Testis (tissue), 2 donors: ENCODE results near the gene KIAA0232.

Experiments
- CTCF ChIP-seq, 3 experiments: fragments of 450-650 bp in 2 of 3; fragments of 200-600 bp in 1 of 3; sonication (generic) in 1 of 3; IDR thresholded peaks; one replicate each; pipeline ENCODE4 v1.5.1; 2016 to 2019; ENCODE audit warnings: antibody characterized with exemption in 3 of 3, mild to moderate bottlenecking in 2 of 3, moderate library complexity in 1 of 3
- POLR2A ChIP-seq: fragments of 450-650 bp; IDR thresholded peaks from one replicate; pipeline ENCODE4 v1.6.1; 2017; ENCODE audit warnings: antibody characterized with exemption, mild to moderate bottlenecking, moderate library complexity

GRCh38 chr4:6880691-6881090 lies 98.2 kb downstream of the KIAA0232 start:
- TF ChIP-seq CTCF (IDR thresholded peaks at IDR 0.05) (no peak), POLR2A (no peak)
